Testis (tissue), 2 donors: Measurements from ENCODE around the gene PDE1A.

Experiments
- POLR2A ChIP-seq: fragments of 450-650 bp; IDR thresholded peaks from one replicate; pipeline ENCODE4 v1.6.1; 2017; ENCODE audit warnings: antibody characterized with exemption, mild to moderate bottlenecking, moderate library complexity
- TF ChIP-seq, protein P1 (sequence below), 3 experiments: fragments of 450-650 bp in 2 of 3; fragments of 200-600 bp in 1 of 3; sonication (generic) in 1 of 3; IDR thresholded peaks; one replicate each; pipeline ENCODE4 v1.5.1; 2016 to 2019; ENCODE audit warnings: antibody characterized with exemption in 3 of 3, mild to moderate bottlenecking in 2 of 3, moderate library complexity in 1 of 3

DNA sequence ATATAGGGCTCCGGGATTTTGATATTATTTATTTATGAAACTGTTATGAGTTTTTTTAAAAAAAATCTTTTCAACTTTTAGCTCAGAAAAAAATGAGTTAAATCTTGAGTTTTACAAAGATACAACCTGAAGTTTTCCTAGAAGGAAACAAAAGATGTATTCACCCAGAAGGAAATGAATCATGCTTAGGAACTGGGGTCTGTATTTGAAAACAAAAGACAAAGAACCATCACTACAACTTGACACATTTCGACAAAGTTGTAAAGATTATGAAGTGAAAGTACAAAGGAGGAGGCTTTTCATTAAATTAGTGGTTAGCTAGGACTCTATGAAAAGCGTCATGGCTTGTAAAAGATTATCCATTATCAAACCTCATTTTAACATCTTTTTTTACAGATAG lies 143.3 kb downstream of the PDE1A start:
- TF ChIP-seq, protein P1, sequence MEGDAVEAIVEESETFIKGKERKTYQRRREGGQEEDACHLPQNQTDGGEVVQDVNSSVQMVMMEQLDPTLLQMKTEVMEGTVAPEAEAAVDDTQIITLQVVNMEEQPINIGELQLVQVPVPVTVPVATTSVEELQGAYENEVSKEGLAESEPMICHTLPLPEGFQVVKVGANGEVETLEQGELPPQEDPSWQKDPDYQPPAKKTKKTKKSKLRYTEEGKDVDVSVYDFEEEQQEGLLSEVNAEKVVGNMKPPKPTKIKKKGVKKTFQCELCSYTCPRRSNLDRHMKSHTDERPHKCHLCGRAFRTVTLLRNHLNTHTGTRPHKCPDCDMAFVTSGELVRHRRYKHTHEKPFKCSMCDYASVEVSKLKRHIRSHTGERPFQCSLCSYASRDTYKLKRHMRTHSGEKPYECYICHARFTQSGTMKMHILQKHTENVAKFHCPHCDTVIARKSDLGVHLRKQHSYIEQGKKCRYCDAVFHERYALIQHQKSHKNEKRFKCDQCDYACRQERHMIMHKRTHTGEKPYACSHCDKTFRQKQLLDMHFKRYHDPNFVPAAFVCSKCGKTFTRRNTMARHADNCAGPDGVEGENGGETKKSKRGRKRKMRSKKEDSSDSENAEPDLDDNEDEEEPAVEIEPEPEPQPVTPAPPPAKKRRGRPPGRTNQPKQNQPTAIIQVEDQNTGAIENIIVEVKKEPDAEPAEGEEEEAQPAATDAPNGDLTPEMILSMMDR (IDR thresholded peaks at IDR 0.05): no peak
- no peak for TF ChIP-seq POLR2A
